ENCODE results near the gene PLEKHA6.
"Not testable (repeated sequence)": the region's sequence is repeated elsewhere in the genome, so short reads cannot be mapped to it uniquely, and the experiment has no call there.

DNA sequence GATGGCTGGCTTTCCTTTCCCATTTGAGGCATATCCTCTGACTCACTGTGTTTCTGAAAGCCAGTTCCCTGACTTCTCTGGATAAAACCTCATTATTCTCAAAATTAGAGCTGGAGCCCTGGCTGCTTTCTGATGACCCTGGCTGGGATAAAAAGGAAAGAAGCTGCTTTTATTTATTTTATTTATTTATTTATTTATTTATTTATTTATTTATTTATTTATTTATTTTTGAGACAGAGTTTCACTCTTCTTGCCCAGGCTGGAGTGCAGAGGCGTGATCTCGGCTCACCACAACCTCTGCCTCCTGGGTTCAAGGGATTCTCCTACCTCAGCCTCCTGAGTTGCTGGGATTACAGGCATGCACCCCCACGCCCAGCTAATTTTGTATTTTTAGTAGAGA, 31.9 kb downstream of the PLEKHA6 start:
- TF ChIP-seq, protein P1, sequence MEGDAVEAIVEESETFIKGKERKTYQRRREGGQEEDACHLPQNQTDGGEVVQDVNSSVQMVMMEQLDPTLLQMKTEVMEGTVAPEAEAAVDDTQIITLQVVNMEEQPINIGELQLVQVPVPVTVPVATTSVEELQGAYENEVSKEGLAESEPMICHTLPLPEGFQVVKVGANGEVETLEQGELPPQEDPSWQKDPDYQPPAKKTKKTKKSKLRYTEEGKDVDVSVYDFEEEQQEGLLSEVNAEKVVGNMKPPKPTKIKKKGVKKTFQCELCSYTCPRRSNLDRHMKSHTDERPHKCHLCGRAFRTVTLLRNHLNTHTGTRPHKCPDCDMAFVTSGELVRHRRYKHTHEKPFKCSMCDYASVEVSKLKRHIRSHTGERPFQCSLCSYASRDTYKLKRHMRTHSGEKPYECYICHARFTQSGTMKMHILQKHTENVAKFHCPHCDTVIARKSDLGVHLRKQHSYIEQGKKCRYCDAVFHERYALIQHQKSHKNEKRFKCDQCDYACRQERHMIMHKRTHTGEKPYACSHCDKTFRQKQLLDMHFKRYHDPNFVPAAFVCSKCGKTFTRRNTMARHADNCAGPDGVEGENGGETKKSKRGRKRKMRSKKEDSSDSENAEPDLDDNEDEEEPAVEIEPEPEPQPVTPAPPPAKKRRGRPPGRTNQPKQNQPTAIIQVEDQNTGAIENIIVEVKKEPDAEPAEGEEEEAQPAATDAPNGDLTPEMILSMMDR (IDR thresholded peaks at IDR 0.05 in 4 of 5, conservative IDR thresholded peaks at IDR 0.05 in 1 of 5): not testable (repeated sequence)
- not testable (repeated sequence) for TF ChIP-seq POLR2A (IDR thresholded peaks at IDR 0.05)
